Measurements from ENCODE around the gene TFDP1.

DNA sequence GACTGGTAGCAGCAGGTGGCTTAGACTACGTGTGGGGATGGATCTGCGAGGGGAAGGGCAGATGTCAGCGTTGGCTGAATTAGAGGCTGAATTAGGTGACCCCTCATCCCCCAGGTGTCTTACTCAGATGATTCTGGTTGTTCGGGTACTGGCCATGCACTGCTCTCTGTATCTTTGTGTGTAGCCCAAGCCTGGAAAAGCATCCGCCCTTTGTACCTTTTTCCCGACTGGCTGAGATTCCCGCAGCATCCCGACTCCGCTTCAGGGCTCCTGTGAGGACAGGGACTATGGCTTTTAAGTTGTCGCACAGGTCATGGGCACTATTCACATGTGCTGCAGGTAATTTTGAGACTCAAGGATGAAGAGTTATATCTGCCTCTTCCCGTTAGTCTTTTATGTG, 7.2 kb downstream of the TFDP1 start:
- TF ChIP-seq, protein P1, sequence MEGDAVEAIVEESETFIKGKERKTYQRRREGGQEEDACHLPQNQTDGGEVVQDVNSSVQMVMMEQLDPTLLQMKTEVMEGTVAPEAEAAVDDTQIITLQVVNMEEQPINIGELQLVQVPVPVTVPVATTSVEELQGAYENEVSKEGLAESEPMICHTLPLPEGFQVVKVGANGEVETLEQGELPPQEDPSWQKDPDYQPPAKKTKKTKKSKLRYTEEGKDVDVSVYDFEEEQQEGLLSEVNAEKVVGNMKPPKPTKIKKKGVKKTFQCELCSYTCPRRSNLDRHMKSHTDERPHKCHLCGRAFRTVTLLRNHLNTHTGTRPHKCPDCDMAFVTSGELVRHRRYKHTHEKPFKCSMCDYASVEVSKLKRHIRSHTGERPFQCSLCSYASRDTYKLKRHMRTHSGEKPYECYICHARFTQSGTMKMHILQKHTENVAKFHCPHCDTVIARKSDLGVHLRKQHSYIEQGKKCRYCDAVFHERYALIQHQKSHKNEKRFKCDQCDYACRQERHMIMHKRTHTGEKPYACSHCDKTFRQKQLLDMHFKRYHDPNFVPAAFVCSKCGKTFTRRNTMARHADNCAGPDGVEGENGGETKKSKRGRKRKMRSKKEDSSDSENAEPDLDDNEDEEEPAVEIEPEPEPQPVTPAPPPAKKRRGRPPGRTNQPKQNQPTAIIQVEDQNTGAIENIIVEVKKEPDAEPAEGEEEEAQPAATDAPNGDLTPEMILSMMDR (conservative IDR thresholded peaks at IDR 0.05; ENCODE audit: low read depth, low read length): no peak
- TF ChIP-seq BHLHE40 (IDR thresholded peaks at IDR 0.05; ENCODE audit: low read depth, low read length): no peak
- TF ChIP-seq MAZ (IDR thresholded peaks at IDR 0.05; ENCODE audit: borderline replicate concordance, low read depth, low read length): no peak
- no peak for TF ChIP-seq POLR2A (IDR thresholded peaks at IDR 0.05; ENCODE audit: low read depth, low read length)
- TF ChIP-seq SMC3 (IDR thresholded peaks at IDR 0.05; ENCODE audit: low read depth, low read length): no peak
- TF ChIP-seq CHD1 (IDR thresholded peaks at IDR 0.05; ENCODE audit: low read depth, low read length): no peak
- TF ChIP-seq CEBPB (IDR thresholded peaks at IDR 0.05; ENCODE audit: low read depth, low read length): no peak
- TF ChIP-seq MXI1 (IDR thresholded peaks at IDR 0.05; ENCODE audit: borderline replicate concordance, low read depth, low read length): no peak
- no peak for TF ChIP-seq RCOR1 (IDR thresholded peaks at IDR 0.05; ENCODE audit: insufficient replicate concordance, low read length)
- no peak for TF ChIP-seq FOS (IDR thresholded peaks at IDR 0.05; ENCODE audit: low read depth, low read length)
- no peak for TF ChIP-seq RAD21 (IDR thresholded peaks at IDR 0.05; ENCODE audit: low read length)
- TF ChIP-seq, protein P2, sequence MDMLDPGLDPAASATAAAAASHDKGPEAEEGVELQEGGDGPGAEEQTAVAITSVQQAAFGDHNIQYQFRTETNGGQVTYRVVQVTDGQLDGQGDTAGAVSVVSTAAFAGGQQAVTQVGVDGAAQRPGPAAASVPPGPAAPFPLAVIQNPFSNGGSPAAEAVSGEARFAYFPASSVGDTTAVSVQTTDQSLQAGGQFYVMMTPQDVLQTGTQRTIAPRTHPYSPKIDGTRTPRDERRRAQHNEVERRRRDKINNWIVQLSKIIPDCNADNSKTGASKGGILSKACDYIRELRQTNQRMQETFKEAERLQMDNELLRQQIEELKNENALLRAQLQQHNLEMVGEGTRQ (IDR thresholded peaks at IDR 0.05; ENCODE audit: low read depth, low read length): no peak
